Inflammatory macrophage (primary cell): ENCODE measurements around the gene ZNF679.
"Not testable (repeated sequence)": the region's sequence is repeated elsewhere in the genome, so short reads cannot be mapped to it uniquely, and the experiment has no call there.

Experiments used
- DNase-seq, 2 donors: peaks; one replicate each; pipeline ENCODE4 v3.0.0-alpha.2; 2020 to 2022
- total RNA-seq, 18 experiments: gene quantifications; one replicate each; lab custom pipeline; 2026; ENCODE audit warnings: mixed read lengths in 6 of 18, inconsistent platforms in 2 of 18; lab: John Stamatoyannopoulos, UW

Gene ZNF679
- total RNA-seq, result 0 to 0.13 (median 0) reads per million in 18 experiments

- not testable (repeated sequence) for DNase-seq
These were observed at the start of gene ZNF679 for GRCh38 chr7:64228174-64228573. ZNF679 (plus strand) TSS chr7:64228474; CDS start chr7:64249118, 20,644 bp downstream.

GRCh38 chr7:64180989-64181388, 47.3 kb upstream of the ZNF679 start:
- DNase-seq, result no peak

DNA sequence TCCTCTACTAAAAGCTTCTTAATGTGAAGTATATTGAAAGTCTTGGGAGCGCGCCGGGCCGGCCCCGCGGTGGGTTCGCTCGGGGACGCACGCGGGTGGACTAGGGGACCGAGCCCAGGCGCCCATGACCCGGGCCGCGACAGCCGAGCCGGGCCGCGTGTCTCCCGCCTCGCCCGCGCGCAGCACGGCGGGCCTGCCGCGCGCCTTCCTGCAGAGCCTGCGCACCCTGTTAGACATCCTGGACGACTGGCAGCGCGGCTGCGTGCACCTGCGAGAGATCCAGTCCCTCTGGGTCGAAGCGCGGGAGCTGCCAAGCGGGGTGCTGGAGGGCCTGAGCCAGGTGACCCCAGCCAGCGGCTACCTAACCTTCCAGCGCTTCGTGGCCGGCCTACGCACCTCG, 46.7 kb upstream of the ZNF679 start:
- DNase-seq, result no peak

DNA sequence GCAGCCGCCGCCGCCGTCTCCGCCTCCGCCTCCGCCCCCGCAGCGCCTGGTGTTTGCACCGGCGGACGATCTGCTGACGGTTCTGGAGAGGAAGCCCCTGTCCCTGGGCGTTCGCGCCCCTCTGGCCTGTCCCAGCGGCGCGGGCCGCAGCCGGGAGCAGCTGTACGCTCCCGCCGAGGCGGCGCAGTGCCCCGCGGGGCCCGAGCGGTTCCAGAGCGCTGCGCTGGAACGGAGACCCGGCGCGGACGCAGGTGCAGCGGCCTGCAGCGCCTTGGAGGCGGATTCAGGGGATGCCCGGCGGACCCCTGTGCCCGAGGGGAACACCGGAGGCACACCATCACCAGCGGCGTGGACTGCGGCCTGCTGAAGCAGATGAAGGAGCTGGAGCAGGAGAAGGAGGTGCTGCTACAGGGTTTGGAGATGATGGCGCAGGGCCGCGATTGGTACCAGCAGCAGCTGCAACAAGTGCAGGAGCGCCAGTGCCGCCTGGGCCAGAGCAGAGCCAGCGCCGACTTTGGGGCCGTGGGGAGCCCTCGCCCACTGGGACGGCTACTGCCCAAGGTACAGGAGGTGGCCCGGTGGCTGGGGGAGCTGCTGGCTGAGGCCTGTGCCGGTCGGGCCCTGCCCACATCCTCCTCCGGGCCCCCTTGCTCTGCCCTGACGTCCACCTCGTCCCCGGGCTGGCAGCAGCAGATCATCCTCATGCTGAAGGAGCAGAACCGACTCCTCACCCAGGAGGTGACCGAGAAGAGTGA, 46.1 kb upstream of the ZNF679 start:
- DNase-seq, result no peak

- peak in 1 of 2 donors; percentile 12 for DNase-seq
These were observed 45.0 kb upstream of the ZNF679 start for GRCh38 chr7:64183126-64183742.

DNA sequence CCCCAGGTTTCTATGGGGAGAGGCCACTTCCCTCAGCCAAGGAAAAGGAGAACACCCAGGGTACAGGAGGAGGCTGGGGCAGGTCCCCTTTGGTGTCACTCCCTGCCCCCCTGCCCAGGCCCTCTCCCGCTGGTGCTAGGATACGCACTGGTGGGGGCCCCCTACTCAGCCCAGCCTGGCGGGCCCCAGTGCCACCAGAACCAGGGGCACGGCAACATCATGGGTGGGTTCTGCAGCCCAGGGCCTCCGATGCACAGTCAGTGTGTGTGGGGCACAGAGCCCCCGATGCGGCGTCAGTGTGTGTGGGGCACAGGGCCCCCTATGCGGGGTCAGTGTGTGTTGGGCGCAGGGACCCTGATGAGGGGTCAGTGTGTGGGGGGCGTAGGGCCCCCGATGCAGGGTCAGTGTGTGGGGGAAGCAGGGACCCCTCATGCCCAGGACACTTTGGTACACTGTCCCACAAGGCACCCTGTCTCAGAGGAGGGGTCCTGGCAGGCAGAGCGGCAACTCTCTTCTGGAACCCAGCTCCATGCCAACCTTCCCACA, 44.4 kb upstream of the ZNF679 start:
- no peak for DNase-seq

DNA sequence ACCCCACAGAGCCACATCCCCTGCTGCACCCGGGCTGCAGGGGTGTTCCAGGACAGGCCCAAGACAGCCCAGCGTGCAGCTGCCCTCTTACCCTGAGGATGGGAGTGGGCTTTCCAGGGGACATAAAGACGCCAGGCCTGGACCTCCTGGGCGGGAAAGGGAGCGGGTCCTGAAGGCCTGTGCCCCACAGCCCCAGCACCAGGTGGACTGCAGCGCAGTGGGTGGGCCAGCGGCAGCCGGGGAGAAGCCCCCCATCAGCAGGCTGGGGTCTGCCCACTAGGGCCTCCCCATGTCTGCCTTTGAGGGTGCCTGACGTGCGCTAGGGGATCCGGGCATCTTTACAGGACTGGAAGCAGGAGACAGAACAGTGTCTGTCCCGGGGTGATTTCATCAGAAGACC, 43.9 kb upstream of the ZNF679 start:
- DNase-seq, result no peak

DNA sequence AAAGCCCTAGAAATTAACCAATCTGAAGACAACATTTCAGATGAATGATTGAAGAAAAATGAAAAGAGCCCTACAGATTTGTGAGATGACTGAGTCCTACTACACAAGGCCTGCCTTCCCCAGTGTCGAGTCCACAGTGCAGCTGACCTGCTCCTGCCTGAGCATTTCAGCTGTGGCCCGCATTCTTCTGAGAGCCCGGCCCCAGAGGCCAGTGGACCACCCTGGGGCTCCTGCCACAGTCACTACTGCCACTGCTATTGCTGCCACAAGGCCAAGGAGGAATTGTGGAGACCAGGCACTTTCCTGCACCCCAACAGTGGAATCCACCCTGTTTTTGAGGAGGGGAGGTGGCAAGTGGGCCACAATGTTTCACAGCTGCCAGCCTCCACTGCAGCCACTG, 40.9 kb upstream of the ZNF679 start:
- DNase-seq, result no peak

DNA sequence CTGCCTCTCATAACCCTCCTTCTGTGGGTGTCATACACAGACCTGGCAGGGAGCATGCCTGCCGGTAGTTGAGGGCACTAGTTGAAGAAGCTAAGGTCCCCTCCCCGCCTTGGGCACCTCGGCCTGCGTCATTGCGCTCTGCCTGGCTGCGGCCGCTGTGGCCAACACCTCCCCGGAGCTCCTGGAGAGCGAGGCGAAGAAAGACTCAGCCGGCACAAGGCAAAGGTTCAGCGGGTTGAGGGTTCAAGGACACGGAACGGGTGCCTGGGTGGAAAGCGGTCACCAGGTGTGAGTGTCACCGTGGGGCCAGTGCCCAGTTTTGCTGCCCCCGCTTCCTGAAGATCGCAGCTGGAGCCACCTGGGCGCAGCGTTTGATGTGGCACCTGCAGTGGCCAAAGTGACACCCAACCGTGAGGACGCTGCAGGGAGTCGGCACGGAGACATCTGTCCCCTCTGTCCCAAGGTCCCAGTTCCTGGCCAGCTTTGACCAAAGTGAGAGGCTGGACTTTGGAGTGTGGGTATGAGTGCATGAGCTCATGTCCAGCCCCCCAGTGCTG, 36.0 kb upstream of the ZNF679 start:
- DNase-seq, result no peak

- DNase-seq, result no peak
These were observed 35.5 kb upstream of the ZNF679 start for GRCh38 chr7:64192775-64193174.

- DNase-seq, result no peak
These were observed 21.4 kb upstream of the ZNF679 start, which contains the start of gene ZNF735 for GRCh38 chr7:64206903-64207302. ZNF735 (plus strand) TSS chr7:64207203; CDS start chr7:64207203, 0 bp downstream.

- DNase-seq, result not testable (repeated sequence)
These were observed 8.5 kb upstream of the ZNF679 start for GRCh38 chr7:64219710-64220298.

GRCh38 chr7:64223366-64223765, 4.9 kb upstream of the ZNF679 start:
- DNase-seq, result no peak

- no peak for DNase-seq
These were observed 38.2 kb downstream of the ZNF679 start for GRCh38 chr7:64266341-64266919.

- no peak for DNase-seq
These were observed 49.4 kb downstream of the ZNF679 start for GRCh38 chr7:64277630-64278029.

GRCh38 chr7:64294701-64295420, 66.6 kb downstream of the ZNF679 start:
- DNase-seq, result no peak

- not testable (repeated sequence) for DNase-seq
These were observed 69.1 kb downstream of the ZNF679 start for GRCh38 chr7:64297418-64297817.

DNA sequence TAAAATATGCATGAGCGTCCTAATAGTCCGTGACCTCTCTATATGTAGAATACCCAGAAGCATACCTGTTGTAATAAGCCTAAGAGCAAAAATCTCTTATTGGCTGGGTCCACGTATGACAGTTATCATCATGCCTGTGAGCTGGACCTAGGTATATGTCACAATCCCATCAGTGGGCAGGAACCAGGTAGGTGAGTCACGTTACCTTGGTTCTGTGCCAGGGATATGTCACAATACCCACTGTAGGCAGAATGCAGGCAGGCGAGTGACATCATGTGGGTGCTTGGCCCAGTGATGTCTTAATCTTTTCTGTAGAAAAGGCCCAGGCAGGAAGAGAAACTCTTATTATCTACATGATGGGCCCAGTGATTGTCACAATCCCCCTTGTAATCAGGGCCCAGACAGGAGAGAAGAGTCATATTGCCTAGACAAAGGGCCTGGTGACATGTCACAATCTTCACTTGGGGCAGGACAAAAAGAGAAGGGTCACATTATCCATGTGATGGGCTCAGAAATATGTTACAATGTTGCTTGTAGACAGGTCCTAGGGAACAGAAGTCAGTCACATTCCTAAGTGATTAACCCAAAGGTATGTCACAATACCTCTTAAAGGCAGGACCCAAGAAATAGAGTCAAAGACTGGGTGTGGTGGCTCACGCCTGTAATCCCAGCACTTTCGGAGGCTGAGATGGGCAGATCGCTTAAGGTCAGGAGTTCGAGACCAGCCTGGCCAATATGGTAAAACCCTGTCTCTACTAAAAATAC, 72.5 kb downstream of the ZNF679 start:
- DNase-seq, result no peak

GRCh38 chr7:64307254-64308015, 79.2 kb downstream of the ZNF679 start:
- peak; percentile 95 to 96 for DNase-seq

DNA sequence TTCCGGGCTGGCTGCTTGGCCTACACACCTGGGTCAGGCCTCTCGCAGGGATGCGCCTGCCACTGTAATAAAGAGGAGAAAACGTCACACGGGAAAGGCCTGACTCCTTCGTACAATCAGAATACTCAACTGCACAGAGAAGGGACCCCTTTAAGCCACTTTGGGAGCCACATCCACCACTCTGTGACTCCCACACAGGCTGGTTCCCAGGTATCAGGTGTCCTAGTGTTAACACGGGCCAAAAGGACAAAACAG, 79.7 kb downstream of the ZNF679 start:
- no peak for DNase-seq

DNA sequence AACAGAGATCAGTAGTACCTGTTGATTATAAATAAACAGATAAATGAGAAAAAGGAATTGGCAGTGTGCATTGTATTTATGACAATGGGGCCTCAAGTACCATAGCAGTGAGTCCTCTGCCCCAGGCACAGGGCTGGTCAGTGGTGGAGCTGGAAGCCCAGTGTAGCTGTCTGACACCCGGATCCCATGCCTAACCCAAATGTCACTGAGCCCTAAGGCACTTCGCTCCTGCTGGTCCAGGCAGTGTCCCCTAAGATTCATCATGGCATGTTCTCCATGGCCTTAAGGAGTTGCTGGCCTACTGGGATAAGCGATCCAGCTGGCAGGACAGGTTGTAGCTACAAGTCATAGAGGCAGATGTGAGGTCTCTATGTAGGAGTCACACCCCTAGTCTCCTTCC, 82.2 kb downstream of the ZNF679 start:
- DNase-seq, result no peak
